Measurements from ENCODE around the gene VASH2.

VASH2 gene

GRCh38 chr1:212975111-212975918 lies 25.0 kb downstream of the VASH2 start:
- Histone ChIP-seq H3K4me3 (replicated peaks; ENCODE audit: low read depth, low read length) (no peak overlapping the region), H3K36me3 (ENCODE audit: control insufficient read depth, insufficient read depth, low read length) (peaks cover 25% of the 10 kb centered on the region), H3K27me3 (replicated peaks; ENCODE audit: control insufficient read depth, insufficient read depth, low read length) (no peaks in the 10 kb centered on the region)
- no peak for TF ChIP-seq CTCF (IDR thresholded peaks at IDR 0.05; ENCODE audit: insufficient read depth, low read length, poor library complexity, severe bottlenecking)
- DNase-seq (ENCODE audit: extremely low read depth, insufficient read length), result no peak

GRCh38 chr1:212976586-212976985 lies 26.2 kb downstream of the VASH2 start:
- no peak for TF ChIP-seq CTCF (IDR thresholded peaks at IDR 0.05; ENCODE audit: insufficient read depth, low read length, poor library complexity, severe bottlenecking)
- Histone ChIP-seq H3K36me3 (ENCODE audit: control insufficient read depth, insufficient read depth, low read length) (peaks cover 21% of the 10 kb centered on the region), H3K27me3 (replicated peaks; ENCODE audit: control insufficient read depth, insufficient read depth, low read length) (no peaks in the 10 kb centered on the region), H3K4me3 (replicated peaks; ENCODE audit: low read depth, low read length) (no peak overlapping the region; the same call in 1 of the 2 replicates)
- no peak for DNase-seq (ENCODE audit: extremely low read depth, insufficient read length)

GRCh38 chr1:212977781-212978645 lies 27.7 kb downstream of the VASH2 start:
- no peak for TF ChIP-seq CTCF (IDR thresholded peaks at IDR 0.05; ENCODE audit: insufficient read depth, low read length, poor library complexity, severe bottlenecking)
- peaks cover 16% of the 10 kb centered on the region for H3K36me3 ChIP-seq (ENCODE audit: control insufficient read depth, insufficient read depth, low read length)
- H3K4me3 ChIP-seq (replicated peaks; ENCODE audit: low read depth, low read length), result 0 out of 2 replicates have a peak overlapping the region, but pooled peaks have one; percentile 11
- no peaks in the 10 kb centered on the region for H3K27me3 ChIP-seq (replicated peaks; ENCODE audit: control insufficient read depth, insufficient read depth, low read length)
- DNase-seq (ENCODE audit: extremely low read depth, insufficient read length), result peak; percentile 61

GRCh38 chr1:212979340-212980122 lies 29.2 kb downstream of the VASH2 start:
- no peak for TF ChIP-seq CTCF (IDR thresholded peaks at IDR 0.05; ENCODE audit: insufficient read depth, low read length, poor library complexity, severe bottlenecking)
- DNase-seq (ENCODE audit: extremely low read depth, insufficient read length), result peak; percentile 78
- H3K36me3 ChIP-seq (ENCODE audit: control insufficient read depth, insufficient read depth, low read length), result peaks cover 18% of the 10 kb centered on the region
- no peak overlapping the region for H3K4me3 ChIP-seq (replicated peaks; ENCODE audit: low read depth, low read length)
- no peaks in the 10 kb centered on the region for H3K27me3 ChIP-seq (replicated peaks; ENCODE audit: control insufficient read depth, insufficient read depth, low read length)

- H3K4me3 ChIP-seq (replicated peaks; ENCODE audit: low read depth, low read length), result no peak overlapping the region
- H3K27me3 ChIP-seq (replicated peaks; ENCODE audit: control insufficient read depth, insufficient read depth, low read length), result no peaks in the 10 kb centered on the region
- DNase-seq (ENCODE audit: extremely low read depth, insufficient read length), result no peak
- peaks cover 14% of the 10 kb centered on the region for H3K36me3 ChIP-seq (ENCODE audit: control insufficient read depth, insufficient read depth, low read length)
- TF ChIP-seq CTCF (IDR thresholded peaks at IDR 0.05; ENCODE audit: insufficient read depth, low read length, poor library complexity, severe bottlenecking), result peak; percentile 36
Observed at GRCh38 chr1:212980123-212980785, 29.9 kb downstream of the VASH2 start.

Data from GM06990 (cell line).